ENCODE data around the gene NFYA.

DNA sequence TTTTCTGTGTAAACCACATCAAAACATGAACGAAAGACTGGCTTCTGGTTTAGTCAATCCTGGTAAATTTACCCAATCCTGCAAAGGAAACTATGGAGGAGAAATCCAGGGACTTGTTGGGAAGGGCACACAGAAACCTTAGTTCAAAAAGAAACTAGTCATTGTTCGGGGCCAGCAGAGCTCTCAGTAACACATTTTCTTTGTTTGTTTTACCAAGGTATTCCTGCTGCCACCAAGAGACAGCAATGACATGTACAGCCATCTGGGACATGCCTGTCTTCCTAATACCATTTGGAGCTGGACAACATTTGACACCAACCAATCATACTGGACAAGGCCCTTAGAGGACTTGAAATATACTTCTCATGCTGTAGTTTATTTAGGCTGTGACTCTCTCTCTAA lies 8.9 kb upstream of the NFYA start:
- TF ChIP-seq, protein P1, sequence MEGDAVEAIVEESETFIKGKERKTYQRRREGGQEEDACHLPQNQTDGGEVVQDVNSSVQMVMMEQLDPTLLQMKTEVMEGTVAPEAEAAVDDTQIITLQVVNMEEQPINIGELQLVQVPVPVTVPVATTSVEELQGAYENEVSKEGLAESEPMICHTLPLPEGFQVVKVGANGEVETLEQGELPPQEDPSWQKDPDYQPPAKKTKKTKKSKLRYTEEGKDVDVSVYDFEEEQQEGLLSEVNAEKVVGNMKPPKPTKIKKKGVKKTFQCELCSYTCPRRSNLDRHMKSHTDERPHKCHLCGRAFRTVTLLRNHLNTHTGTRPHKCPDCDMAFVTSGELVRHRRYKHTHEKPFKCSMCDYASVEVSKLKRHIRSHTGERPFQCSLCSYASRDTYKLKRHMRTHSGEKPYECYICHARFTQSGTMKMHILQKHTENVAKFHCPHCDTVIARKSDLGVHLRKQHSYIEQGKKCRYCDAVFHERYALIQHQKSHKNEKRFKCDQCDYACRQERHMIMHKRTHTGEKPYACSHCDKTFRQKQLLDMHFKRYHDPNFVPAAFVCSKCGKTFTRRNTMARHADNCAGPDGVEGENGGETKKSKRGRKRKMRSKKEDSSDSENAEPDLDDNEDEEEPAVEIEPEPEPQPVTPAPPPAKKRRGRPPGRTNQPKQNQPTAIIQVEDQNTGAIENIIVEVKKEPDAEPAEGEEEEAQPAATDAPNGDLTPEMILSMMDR (IDR thresholded peaks at IDR 0.05), result no peak
- no peak for TF ChIP-seq POLR2A (IDR thresholded peaks at IDR 0.05)
- no peak for TF ChIP-seq EP300 (IDR thresholded peaks at IDR 0.05)

Data from tibial nerve (tissue), 4 donors.